H9 (cell line): ENCODE measurements around the gene NKD1. TPM values are rescaled to one million over a fixed set of nuclear protein-coding genes. Genes with fewer than 3 reads are reported as not detected.

Source experiments
- DNase-seq: peaks from one replicate; pipeline ENCODE4 v3.0.0-alpha.2; 2017
- H2AFZ ChIP-seq: one replicate; pipeline ENCODE4 v1.6.1; 2013; ENCODE audit warnings: mild to moderate bottlenecking, low read length, control low read depth, moderate library complexity
- H2AK5ac ChIP-seq: 2 replicates; pipeline ENCODE4 v1.6.1; 2013; ENCODE audit warnings: low read length, control low read depth, mixed read lengths; ENCODE audit not compliant: insufficient read length
- H2BK120ac ChIP-seq: one replicate; pipeline ENCODE4 v1.6.1; 2013; ENCODE audit warnings: low read depth, mild to moderate bottlenecking, low read length, control low read depth, inconsistent platforms; ENCODE audit not compliant: poor library complexity, severe bottlenecking
- H2BK12ac ChIP-seq: 2 replicates; pipeline ENCODE4 v1.6.1; 2013; ENCODE audit warnings: low read length, control low read depth, mixed read lengths, low read depth; ENCODE audit not compliant: insufficient read length
- H2BK15ac ChIP-seq: 2 replicates; pipeline ENCODE4 v1.6.1; 2013; ENCODE audit warnings: low read depth, low read length, control low read depth
- H2BK20ac ChIP-seq: one replicate; pipeline ENCODE4 v1.6.1; 2013; ENCODE audit warnings: low read depth, mild to moderate bottlenecking, low read length, control low read depth, inconsistent platforms; ENCODE audit not compliant: poor library complexity, severe bottlenecking
- H2BK5ac ChIP-seq: 2 replicates; pipeline ENCODE4 v1.6.1; 2013; ENCODE audit warnings: low read length, control low read depth, mixed read lengths; ENCODE audit not compliant: insufficient read length
- H3K14ac ChIP-seq: 2 replicates; pipeline ENCODE4 v1.6.1; 2013; ENCODE audit warnings: low read length, control low read depth; ENCODE audit not compliant: insufficient read depth
- H3K18ac ChIP-seq: 2 replicates; pipeline ENCODE4 v1.6.1; 2013; ENCODE audit warnings: low read depth, mild to moderate bottlenecking, mixed read lengths, low read length, control low read depth; ENCODE audit not compliant: insufficient read length
- H3K23ac ChIP-seq: 2 replicates; pipeline ENCODE4 v1.6.1; 2013; ENCODE audit warnings: low read length, control low read depth, mixed read lengths, low read depth; ENCODE audit not compliant: insufficient read length
- H3K23me2 ChIP-seq: 2 replicates; pipeline ENCODE4 v1.6.1; 2013; ENCODE audit warnings: low read depth, mild to moderate bottlenecking, mixed read lengths, low read length, control low read depth; ENCODE audit not compliant: insufficient read length, poor library complexity, severe bottlenecking
- H3K27ac ChIP-seq: 2 replicates; pipeline ENCODE4 v1.5.1; 2013; ENCODE audit warnings: low read length, control low read depth, mixed read lengths, low read depth; ENCODE audit not compliant: insufficient read length
- H3K27me3 ChIP-seq: 2 replicates; pipeline ENCODE4 v1.6.1; 2013; ENCODE audit warnings: low read length, control low read depth, inconsistent platforms; ENCODE audit not compliant: insufficient read depth
- H3K4ac ChIP-seq: 2 replicates; pipeline ENCODE4 v1.6.1; 2013; ENCODE audit warnings: low read depth, mild to moderate bottlenecking, control low read depth, inconsistent platforms, low read length, moderate library complexity
- H3K4me1 ChIP-seq: 2 replicates; pipeline ENCODE4 v1.6.1; 2013; ENCODE audit warnings: low read length, control low read depth, inconsistent platforms; ENCODE audit not compliant: insufficient read depth
- H3K4me2 ChIP-seq: 2 replicates; pipeline ENCODE4 v1.6.1; 2013; ENCODE audit warnings: low read length, control low read depth, mixed read lengths; ENCODE audit not compliant: insufficient read length, insufficient read depth
- H3K56ac ChIP-seq: 2 replicates; pipeline ENCODE4 v1.6.1; 2013; ENCODE audit warnings: low read depth, mild to moderate bottlenecking, mixed read lengths, low read length, control low read depth; ENCODE audit not compliant: insufficient read length
- H3K79me1 ChIP-seq: 2 replicates; pipeline ENCODE4 v1.6.1; 2013; ENCODE audit warnings: low read depth, mild to moderate bottlenecking, moderate library complexity, low read length, control low read depth, inconsistent platforms; ENCODE audit not compliant: insufficient read depth, poor library complexity, severe bottlenecking
- H3K79me2 ChIP-seq: 2 replicates; pipeline ENCODE4 v1.6.1; 2013; ENCODE audit warnings: low read length, control low read depth, inconsistent platforms; ENCODE audit not compliant: insufficient read depth
- H3K9ac ChIP-seq: 2 replicates; pipeline ENCODE4 v1.6.1; 2013; ENCODE audit warnings: low read length, control low read depth, mixed read lengths; ENCODE audit not compliant: insufficient read length; ENCODE audit errors: extremely low read depth
- H3K9me3 ChIP-seq: one replicate; pipeline ENCODE4 v1.6.1; 2013; ENCODE audit warnings: low read depth, low read length, inconsistent platforms; ENCODE audit not compliant: control insufficient read depth
- H3T11ph ChIP-seq: one replicate; pipeline ENCODE4 v1.6.1; 2013; ENCODE audit warnings: mild to moderate bottlenecking, low read length, control low read depth, inconsistent platforms
- H4K20me1 ChIP-seq: one replicate; pipeline ENCODE4 v1.6.1; 2013; ENCODE audit not compliant: control insufficient read depth, insufficient read length, insufficient read depth
- H4K5ac ChIP-seq: 2 replicates; pipeline ENCODE4 v1.6.1; 2013; ENCODE audit warnings: low read depth, mild to moderate bottlenecking, mixed read lengths, low read length, control low read depth; ENCODE audit not compliant: insufficient read length
- H4K8ac ChIP-seq: replicated peaks from 2 replicates; pipeline ENCODE4 v1.6.1; 2013; ENCODE audit warnings: low read length, control low read depth, mixed read lengths, low read depth; ENCODE audit not compliant: insufficient read length
- H4K91ac ChIP-seq: 2 replicates; pipeline ENCODE4 v1.6.1; 2013; ENCODE audit warnings: low read depth, mild to moderate bottlenecking, moderate library complexity, mixed read lengths, low read length, control low read depth; ENCODE audit not compliant: insufficient read length
- H3K27ac Mint-ChIP-seq, 3 experiments: 2 replicates in 2 of 3; 3 replicates in 1 of 3; pipeline ENCODE4 v1.8.0; 2020 to 2021; ENCODE audit warnings: mixed read lengths in 3 of 3, mild to moderate bottlenecking in 1 of 3, moderate library complexity in 1 of 3
- H3K27me3 Mint-ChIP-seq: 2 replicates; pipeline ENCODE4 v1.8.0; 2021; ENCODE audit warnings: low read depth, mild to moderate bottlenecking, moderate library complexity, mixed read lengths
- H3K36me3 Mint-ChIP-seq, 3 experiments: 2 replicates in 2 of 3; 3 replicates in 1 of 3; pipeline ENCODE4 v1.8.0; 2020 to 2021; ENCODE audit warnings: low read depth in 3 of 3, mixed read lengths in 3 of 3; ENCODE audit not compliant: insufficient read depth in 1 of 3
- H3K4me1 Mint-ChIP-seq, 2 experiments: 2 replicates each; pipeline ENCODE4 v1.8.0; 2020; ENCODE audit warnings: mixed read lengths in 2 of 2
- H3K4me3 Mint-ChIP-seq, 2 experiments: 2 replicates in 1 of 2; 3 replicates in 1 of 2; pipeline ENCODE4 v1.8.0; 2020 to 2021; ENCODE audit warnings: mild to moderate bottlenecking in 2 of 2, mixed read lengths in 2 of 2, moderate library complexity in 1 of 2
- H3K9me3 Mint-ChIP-seq, 2 experiments: 2 replicates in 1 of 2; 3 replicates in 1 of 2; pipeline ENCODE4 v1.8.0; 2020; ENCODE audit warnings: mild to moderate bottlenecking in 2 of 2, mixed read lengths in 2 of 2, moderate library complexity in 1 of 2
- WGBS: extraction: QIAGEN DNeasy Blood & Tissue Kit; methylation state at CpG from one replicate; pipeline ENCODE4 v1.1.7; 2013; ENCODE audit warnings: missing lambda C conversion rate, low lambda C conversion rate, mixed read lengths; ENCODE audit not compliant: insufficient read length; ENCODE audit errors: extremely low coverage; 5-methylcytosine and 5-hydroxymethylcytosine counted together
- total RNA-seq: library from RNA; stranded (reverse); gene quantifications from 2 replicates; pipeline ENCODE4 v1.2.1, GENCODE V29; 2021
- TF ChIP-seq, protein P1 (sequence below): fragments of 200-600 bp; sonication (generic); conservative IDR thresholded peaks from 3 replicates; pipeline ENCODE4 v1.8.0; 2021; ENCODE audit warnings: antibody characterized with exemption, mild to moderate bottlenecking

Gene NKD1
- total RNA-seq, 1 experiment from 2014 or later: 1.9 TPM

DNA sequence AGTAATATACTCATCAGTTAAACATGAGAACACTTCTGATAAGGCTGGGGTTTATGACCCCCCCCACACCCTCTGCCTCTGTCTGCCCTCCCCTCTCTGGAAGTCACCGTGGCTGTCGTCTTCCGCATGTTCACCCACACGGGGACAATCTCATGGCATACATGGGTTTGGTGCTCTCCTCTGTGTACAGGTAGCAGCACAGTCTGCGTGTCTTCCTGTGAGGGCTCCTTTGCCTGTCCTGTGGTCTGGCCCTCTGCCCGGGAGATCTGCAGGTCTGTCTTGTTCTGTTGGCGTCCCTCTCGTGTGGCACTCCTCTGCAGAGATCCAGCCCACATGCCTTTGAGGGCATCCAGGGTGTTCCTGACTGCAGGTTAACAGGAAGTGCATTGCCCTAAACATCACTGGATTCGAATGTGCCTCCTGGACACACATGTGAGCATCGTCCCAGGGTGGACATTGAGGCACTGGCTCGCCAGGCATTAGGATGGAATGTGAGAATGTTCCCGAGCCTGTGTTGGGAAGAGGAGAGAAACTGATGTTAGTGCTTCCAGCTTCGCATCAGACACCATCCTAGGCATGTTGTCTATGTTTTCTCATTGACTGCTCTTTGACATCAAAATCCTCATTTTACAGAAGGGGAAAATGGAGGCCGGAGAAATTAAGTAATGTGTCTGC lies 54.5 kb downstream of the NKD1 start:
- Histone ChIP-seq H3K79me1 (no peaks in the 10 kb centered on the region), H3K79me2 (no peaks in the 10 kb centered on the region), H3K18ac (no peak overlapping the region), H2BK20ac (no peak overlapping the region), H2BK5ac (no peak overlapping the region), H2BK120ac (no peak overlapping the region), H3K27ac (no peak overlapping the region), H2AFZ (no peak overlapping the region), H3K4me1 (no peaks in the 10 kb centered on the region), H2BK15ac (no peak overlapping the region), H3K23me2 (no peaks in the 10 kb centered on the region), H4K91ac (no peak overlapping the region), H3K9ac (no peak overlapping the region), H3K14ac (peak overlapping the region; percentile 32), H3K4me2 (no peak overlapping the region), H3K27me3 (no peaks in the 10 kb centered on the region), H2AK5ac (no peak overlapping the region), H2BK12ac (no peak overlapping the region), H4K8ac (no peak overlapping the region), H4K5ac (no peak overlapping the region), H3K4ac (no peak overlapping the region), H3K56ac (no peak overlapping the region), H3T11ph (no peak overlapping the region), H3K23ac (no peak overlapping the region), H4K20me1 (no peaks in the 10 kb centered on the region), H3K9me3 (no peaks in the 10 kb centered on the region)
- Mint-ChIP-seq H3K27ac (peak overlapping the region in 2 of 3 experiments; percentile 4 to 28; a peak in 2 of 7 replicates), H3K4me1 (peaks cover 15 to 20% of the 10 kb centered on the region in 2 experiments), H3K9me3 (no peaks in the 10 kb centered on the region), H3K27me3 (peaks cover 4% of the 10 kb centered on the region), H3K36me3 (no peaks in the 10 kb centered on the region; a peak in 1 of 7 replicates), H3K4me3 (no peak overlapping the region)
- no peak for DNase-seq
- TF ChIP-seq, protein P1, sequence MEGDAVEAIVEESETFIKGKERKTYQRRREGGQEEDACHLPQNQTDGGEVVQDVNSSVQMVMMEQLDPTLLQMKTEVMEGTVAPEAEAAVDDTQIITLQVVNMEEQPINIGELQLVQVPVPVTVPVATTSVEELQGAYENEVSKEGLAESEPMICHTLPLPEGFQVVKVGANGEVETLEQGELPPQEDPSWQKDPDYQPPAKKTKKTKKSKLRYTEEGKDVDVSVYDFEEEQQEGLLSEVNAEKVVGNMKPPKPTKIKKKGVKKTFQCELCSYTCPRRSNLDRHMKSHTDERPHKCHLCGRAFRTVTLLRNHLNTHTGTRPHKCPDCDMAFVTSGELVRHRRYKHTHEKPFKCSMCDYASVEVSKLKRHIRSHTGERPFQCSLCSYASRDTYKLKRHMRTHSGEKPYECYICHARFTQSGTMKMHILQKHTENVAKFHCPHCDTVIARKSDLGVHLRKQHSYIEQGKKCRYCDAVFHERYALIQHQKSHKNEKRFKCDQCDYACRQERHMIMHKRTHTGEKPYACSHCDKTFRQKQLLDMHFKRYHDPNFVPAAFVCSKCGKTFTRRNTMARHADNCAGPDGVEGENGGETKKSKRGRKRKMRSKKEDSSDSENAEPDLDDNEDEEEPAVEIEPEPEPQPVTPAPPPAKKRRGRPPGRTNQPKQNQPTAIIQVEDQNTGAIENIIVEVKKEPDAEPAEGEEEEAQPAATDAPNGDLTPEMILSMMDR: no peak
- no CpG with 5 or more reads among the region's 14 CpGs for WGBS
